Glutamatergic neuron (in vitro differentiated cells): Measurements from ENCODE around the gene PSKH1. TPM values are rescaled to one million over a fixed set of nuclear protein-coding genes. Genes with fewer than 3 reads are reported as not detected.
A peak's percentile ranks its signal among the peaks of the same experiment; 100 is the strongest.

Experiments used
- DNase-seq: peaks from one replicate; pipeline ENCODE4 v3.0.0; 2022
- H3K27ac Mint-ChIP-seq: one replicate; pipeline ENCODE4 v1.8.0; 2020; ENCODE audit warnings: mild to moderate bottlenecking, mixed read lengths, inconsistent platforms; ENCODE audit not compliant: unreplicated experiment
- H3K27me3 Mint-ChIP-seq: one replicate; pipeline ENCODE4 v1.8.0; 2020; ENCODE audit warnings: mild to moderate bottlenecking, moderate library complexity, mixed read lengths, inconsistent platforms; ENCODE audit not compliant: unreplicated experiment
- H3K36me3 Mint-ChIP-seq: one replicate; pipeline ENCODE4 v1.8.0; 2020; ENCODE audit warnings: mild to moderate bottlenecking, mixed read lengths, inconsistent platforms; ENCODE audit not compliant: unreplicated experiment
- H3K4me1 Mint-ChIP-seq: one replicate; pipeline ENCODE4 v1.8.0; 2020; ENCODE audit warnings: mild to moderate bottlenecking, low read depth, mixed read lengths, inconsistent platforms; ENCODE audit not compliant: unreplicated experiment
- H3K4me3 Mint-ChIP-seq: one replicate; pipeline ENCODE4 v1.8.0; 2020; ENCODE audit warnings: mild to moderate bottlenecking, mixed read lengths, inconsistent platforms; ENCODE audit not compliant: unreplicated experiment
- H3K9me3 Mint-ChIP-seq: one replicate; pipeline ENCODE4 v1.8.0; 2020; ENCODE audit warnings: mild to moderate bottlenecking, moderate library complexity, mixed read lengths, inconsistent platforms; ENCODE audit not compliant: unreplicated experiment
- total RNA-seq: library from RNA; stranded (reverse); fragmentation: NEBNext Ultra II Directional; extraction: Animal tissue kit (Norgen Biotek cat#: 25700); gene quantifications from one replicate; pipeline ENCODE4 v1.2.1, GENCODE V29; 2021; ENCODE audit not compliant: unreplicated experiment
- TF ChIP-seq, protein P1 (sequence below): fragments of 200-600 bp; sonication (generic); IDR thresholded peaks from one replicate; pipeline ENCODE4 v1.5.0; 2021; ENCODE audit not compliant: partially characterized antibody, unreplicated experiment

Gene PSKH1
- total RNA-seq, 1 donor from 2014 or later: 27.9 TPM

DNA sequence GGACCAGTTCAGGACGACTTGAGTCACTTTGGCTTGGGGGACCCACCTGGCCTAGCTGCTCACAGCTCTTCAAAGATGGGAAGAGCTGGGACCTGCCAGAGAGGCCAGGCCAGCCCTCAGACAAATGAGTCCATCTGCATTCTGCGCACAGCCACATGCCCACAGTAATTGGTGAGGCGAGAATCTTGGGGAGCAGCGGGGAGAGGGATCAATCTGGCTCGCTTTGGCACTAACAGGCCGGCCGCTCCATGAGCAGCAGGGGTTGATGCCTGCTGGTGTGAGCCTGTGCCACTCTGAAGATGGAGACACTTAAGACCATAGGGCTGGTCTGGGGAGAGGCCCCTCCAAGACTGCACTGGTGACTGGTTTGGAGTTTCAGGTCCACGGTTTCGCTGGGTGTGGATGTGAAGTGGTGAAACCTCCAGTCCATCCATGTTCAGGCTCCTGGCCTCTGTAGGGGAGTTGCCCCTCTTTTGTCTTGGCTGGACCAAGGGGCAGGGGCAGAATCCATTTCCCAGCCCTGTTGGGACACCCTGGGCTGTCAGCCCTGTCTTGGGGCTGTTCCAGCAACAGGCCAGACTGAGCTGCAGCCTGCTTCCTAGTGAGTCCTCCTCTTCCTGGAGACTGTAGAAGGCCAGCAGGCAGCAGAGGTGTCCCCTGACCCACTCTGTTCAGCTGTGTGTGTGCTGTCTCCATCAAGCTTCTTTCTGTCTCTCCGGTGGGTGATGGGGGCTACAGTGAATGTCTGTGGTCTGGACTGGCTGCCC, 31.3 kb downstream of the PSKH1 start:
- H3K4me1 Mint-ChIP-seq: peaks cover 12% of the 10 kb centered on the region
- TF ChIP-seq, protein P1, sequence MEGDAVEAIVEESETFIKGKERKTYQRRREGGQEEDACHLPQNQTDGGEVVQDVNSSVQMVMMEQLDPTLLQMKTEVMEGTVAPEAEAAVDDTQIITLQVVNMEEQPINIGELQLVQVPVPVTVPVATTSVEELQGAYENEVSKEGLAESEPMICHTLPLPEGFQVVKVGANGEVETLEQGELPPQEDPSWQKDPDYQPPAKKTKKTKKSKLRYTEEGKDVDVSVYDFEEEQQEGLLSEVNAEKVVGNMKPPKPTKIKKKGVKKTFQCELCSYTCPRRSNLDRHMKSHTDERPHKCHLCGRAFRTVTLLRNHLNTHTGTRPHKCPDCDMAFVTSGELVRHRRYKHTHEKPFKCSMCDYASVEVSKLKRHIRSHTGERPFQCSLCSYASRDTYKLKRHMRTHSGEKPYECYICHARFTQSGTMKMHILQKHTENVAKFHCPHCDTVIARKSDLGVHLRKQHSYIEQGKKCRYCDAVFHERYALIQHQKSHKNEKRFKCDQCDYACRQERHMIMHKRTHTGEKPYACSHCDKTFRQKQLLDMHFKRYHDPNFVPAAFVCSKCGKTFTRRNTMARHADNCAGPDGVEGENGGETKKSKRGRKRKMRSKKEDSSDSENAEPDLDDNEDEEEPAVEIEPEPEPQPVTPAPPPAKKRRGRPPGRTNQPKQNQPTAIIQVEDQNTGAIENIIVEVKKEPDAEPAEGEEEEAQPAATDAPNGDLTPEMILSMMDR: no peak
- H3K27me3 Mint-ChIP-seq: peaks cover 3% of the 10 kb centered on the region
- H3K9me3 Mint-ChIP-seq: peaks cover 1% of the 10 kb centered on the region
- no peak for DNase-seq
- H3K4me3 Mint-ChIP-seq: no peak overlapping the region
- no peaks in the 10 kb centered on the region for H3K36me3 Mint-ChIP-seq
- H3K27ac Mint-ChIP-seq: no peak overlapping the region

DNA sequence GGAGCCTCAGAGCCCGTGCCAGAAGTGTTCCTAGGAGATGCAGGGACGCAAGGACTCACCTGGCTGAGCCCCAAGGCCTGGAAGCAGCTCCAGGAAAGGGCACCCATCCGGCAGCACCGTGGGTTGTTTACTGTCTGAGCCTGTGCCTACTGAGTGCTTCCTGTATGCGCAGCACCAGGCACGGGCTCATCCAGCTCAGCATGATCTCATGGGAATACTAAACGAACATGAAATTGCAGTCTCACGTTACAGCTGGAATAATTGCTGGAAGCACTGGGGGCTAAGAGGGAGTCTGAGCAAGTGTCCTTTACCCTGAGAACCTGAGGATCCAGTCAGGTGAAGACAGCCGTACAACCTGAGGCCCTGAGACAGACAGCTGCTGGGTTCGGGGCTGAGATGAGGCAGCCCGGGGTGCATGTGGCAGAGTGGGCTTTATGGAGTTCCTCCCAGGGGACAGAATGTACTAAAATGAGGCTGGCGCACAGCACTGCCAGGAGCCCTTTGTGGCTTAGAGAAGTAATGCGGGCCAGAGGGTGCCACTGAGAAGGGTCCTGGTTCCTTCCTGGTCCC, 33.2 kb downstream of the PSKH1 start:
- Mint-ChIP-seq H3K36me3 (no peaks in the 10 kb centered on the region), H3K27ac (peak overlapping the region; percentile 73), H3K27me3 (peaks cover 3% of the 10 kb centered on the region), H3K4me1 (peaks cover 12% of the 10 kb centered on the region), H3K4me3 (peak overlapping the region; percentile 59), H3K9me3 (peaks cover 3% of the 10 kb centered on the region)
- peak; percentile 44 for DNase-seq
- TF ChIP-seq, protein P1: peak; percentile 21

DNA sequence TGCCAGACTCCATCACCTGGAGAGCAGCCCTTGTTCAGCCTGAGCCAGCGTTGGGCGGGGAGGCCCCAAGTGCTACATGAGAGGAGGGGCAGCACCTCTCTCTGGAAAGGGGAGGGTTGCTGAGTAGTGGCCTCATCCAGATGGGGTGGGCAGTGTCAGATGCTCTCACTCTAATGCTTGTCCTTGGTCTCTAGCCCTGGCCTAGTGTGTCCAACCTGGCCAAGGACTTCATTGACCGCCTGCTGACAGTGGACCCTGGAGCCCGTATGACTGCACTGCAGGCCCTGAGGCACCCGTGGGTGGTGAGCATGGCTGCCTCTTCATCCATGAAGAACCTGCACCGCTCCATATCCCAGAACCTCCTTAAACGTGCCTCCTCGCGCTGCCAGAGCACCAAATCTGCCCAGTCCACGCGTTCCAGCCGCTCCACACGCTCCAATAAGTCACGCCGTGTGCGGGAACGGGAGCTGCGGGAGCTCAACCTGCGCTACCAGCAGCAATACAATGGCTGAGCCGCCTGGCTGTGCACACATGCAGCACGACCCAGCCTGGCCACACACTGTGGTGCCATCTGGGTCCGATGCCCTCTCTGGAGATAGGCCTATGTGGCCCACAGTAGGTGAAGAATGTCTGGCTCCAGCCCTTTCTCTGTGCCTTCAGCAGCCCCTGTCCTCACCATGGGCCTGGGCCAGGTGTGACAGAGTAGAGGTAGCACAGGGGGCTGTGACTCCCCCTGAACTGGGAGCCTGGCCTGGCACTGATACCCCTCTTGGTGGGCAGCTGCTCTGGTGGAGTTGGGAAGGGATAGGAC, 34.3 kb downstream of the PSKH1 start:
- Mint-ChIP-seq H3K27me3 (no peaks in the 10 kb centered on the region), H3K27ac (peak overlapping the region; percentile 73), H3K4me1 (peaks cover 12% of the 10 kb centered on the region), H3K36me3 (no peaks in the 10 kb centered on the region), H3K9me3 (peaks cover 3% of the 10 kb centered on the region), H3K4me3 (no peak overlapping the region)
- TF ChIP-seq, protein P1: no peak
- no peak for DNase-seq

DNA sequence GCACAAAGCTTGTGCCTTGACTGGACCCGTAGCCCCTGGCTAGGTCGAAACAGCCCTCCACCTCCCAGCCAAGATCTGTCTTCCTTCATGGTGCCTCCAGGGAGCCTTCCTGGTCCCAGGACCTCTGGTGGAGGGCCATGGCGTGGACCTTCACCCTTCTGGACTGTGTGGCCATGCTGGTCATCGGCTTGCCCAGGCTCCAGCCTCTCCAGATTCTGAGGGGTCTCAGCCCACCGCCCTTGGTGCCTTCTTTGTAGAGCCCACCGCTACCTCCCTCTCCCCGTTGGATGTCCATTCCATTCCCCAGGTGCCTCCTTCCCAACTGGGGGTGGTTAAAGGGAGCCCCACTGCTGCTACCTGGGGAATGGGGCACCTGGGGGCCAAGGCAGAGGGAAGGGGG, 35.1 kb downstream of the PSKH1 start:
- Mint-ChIP-seq H3K27ac (no peak overlapping the region), H3K27me3 (no peaks in the 10 kb centered on the region), H3K36me3 (no peaks in the 10 kb centered on the region), H3K9me3 (peaks cover 3% of the 10 kb centered on the region), H3K4me3 (no peak overlapping the region), H3K4me1 (peaks cover 12% of the 10 kb centered on the region)
- TF ChIP-seq, protein P1: peak; percentile 2
- no peak for DNase-seq
